Peyer's patch (tissue), 4 donors: ENCODE results near the gene SLC39A6.

Source experiments
- POLR2A ChIP-seq, 2 donors: fragments of 450-650 bp; IDR thresholded peaks; one replicate each; pipeline ENCODE4 v1.5.1; 2017; ENCODE audit warnings: antibody characterized with exemption in 2 of 2, mild to moderate bottlenecking in 2 of 2, moderate library complexity in 2 of 2
- TF ChIP-seq, protein P1 (sequence below), 6 experiments: fragments of 450-650 bp in 4 of 6; fragments of 200-600 bp in 2 of 6; sonication (generic) in 1 of 6; IDR thresholded peaks; one replicate each; pipeline ENCODE4 v1.5.1; 2017 to 2019; ENCODE audit warnings: antibody characterized with exemption in 6 of 6, mild to moderate bottlenecking in 3 of 6, moderate library complexity in 1 of 6

DNA sequence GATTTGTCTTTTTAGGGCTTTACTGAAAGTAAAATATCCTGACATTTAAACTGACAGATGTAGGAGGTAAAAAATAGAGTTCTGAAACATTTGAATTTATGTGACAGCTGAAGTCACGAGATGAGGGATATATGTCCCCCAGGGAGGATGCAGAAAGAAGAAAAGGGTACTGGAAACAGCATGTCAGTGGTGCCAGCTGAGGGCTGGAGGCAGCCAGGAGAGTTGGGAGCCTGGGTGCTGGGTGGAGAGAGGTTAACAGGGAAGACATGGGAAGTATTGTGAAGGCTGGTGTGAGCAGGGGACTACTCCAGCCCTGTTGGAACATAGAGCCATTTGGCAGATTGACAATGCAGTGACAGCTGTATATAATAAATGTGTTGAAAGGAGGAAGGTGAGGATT lies 46.3 kb upstream of the SLC39A6 start:
- TF ChIP-seq, protein P1, sequence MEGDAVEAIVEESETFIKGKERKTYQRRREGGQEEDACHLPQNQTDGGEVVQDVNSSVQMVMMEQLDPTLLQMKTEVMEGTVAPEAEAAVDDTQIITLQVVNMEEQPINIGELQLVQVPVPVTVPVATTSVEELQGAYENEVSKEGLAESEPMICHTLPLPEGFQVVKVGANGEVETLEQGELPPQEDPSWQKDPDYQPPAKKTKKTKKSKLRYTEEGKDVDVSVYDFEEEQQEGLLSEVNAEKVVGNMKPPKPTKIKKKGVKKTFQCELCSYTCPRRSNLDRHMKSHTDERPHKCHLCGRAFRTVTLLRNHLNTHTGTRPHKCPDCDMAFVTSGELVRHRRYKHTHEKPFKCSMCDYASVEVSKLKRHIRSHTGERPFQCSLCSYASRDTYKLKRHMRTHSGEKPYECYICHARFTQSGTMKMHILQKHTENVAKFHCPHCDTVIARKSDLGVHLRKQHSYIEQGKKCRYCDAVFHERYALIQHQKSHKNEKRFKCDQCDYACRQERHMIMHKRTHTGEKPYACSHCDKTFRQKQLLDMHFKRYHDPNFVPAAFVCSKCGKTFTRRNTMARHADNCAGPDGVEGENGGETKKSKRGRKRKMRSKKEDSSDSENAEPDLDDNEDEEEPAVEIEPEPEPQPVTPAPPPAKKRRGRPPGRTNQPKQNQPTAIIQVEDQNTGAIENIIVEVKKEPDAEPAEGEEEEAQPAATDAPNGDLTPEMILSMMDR (IDR thresholded peaks at IDR 0.05): no peak
- TF ChIP-seq POLR2A (IDR thresholded peaks at IDR 0.05): no peak
